Transverse colon (tissue), 3 donors: ENCODE results near the gene CS.
A peak's percentile ranks its signal among the peaks of the same experiment; 100 is the strongest.

Experiments used
- CTCF ChIP-seq, 5 experiments: fragments of 200-600 bp in 3 of 5; fragments of 450-650 bp in 2 of 5; sonication (generic) in 3 of 5; IDR thresholded peaks; 1 replicate in 2 of 5; 2 replicates in 3 of 5; pipeline ENCODE4 v1.5.1; 2016 to 2017; ENCODE audit warnings: antibody characterized with exemption in 5 of 5, inconsistent platforms in 3 of 5, mild to moderate bottlenecking in 2 of 5, moderate library complexity in 1 of 5
- EP300 ChIP-seq: sonication (generic); formaldehyde crosslinking; IDR thresholded peaks from one replicate; pipeline ENCODE4 v1.6.1; 2017; ENCODE audit warnings: antibody characterized with exemption, low read depth
- POLR2A ChIP-seq: fragments of 450-650 bp; IDR thresholded peaks from one replicate; pipeline ENCODE4 v1.6.1; 2016; ENCODE audit warnings: antibody characterized with exemption, mild to moderate bottlenecking, moderate library complexity

GRCh38 chr12:56258068-56258819 is 41.9 kb downstream of the CS start, which contains the start of gene ANKRD52:
- TF ChIP-seq CTCF (IDR thresholded peaks at IDR 0.05) (peak; percentile 36 to 80 (median 64)), EP300 (no peak), POLR2A (no peak)
